Prostate gland (tissue), 2 donors: ENCODE data around the gene AFF2. TPM values are rescaled to one million over a fixed set of nuclear protein-coding genes. Genes with fewer than 3 reads are reported as not detected.

Experiments used
- DNase-seq: peaks from one replicate; pipeline ENCODE4 v3.0.0-alpha.2; 2019; ENCODE audit warnings: low spot score
- H3K27ac ChIP-seq, 2 donors: fragments of 200-600 bp; sonication (generic); 2 replicates each; pipeline ENCODE4 v1.5.1; 2017 to 2019
- H3K27me3 ChIP-seq: fragments of 200-600 bp; sonication (generic); replicated peaks from 2 replicates; pipeline ENCODE4 v1.5.1; 2019; ENCODE audit not compliant: insufficient read depth
- H3K36me3 ChIP-seq, 2 donors: fragments of 200-600 bp; sonication (generic); 1 replicate in 1 of 2; 2 replicates in 1 of 2; pipeline versions ENCODE4 v1.5.1 to v1.8.1; 2017 to 2019
- H3K4me1 ChIP-seq: fragments of 200-600 bp; sonication (generic); replicated peaks from 2 replicates; pipeline ENCODE4 v1.5.1; 2019
- H3K4me3 ChIP-seq, 2 donors: fragments of 200-600 bp; sonication (generic); 2 replicates each; pipeline ENCODE4 v1.5.1; 2017 to 2019
- H3K9me3 ChIP-seq: fragments of 200-600 bp; sonication (generic); 2 replicates; pipeline ENCODE4 v1.5.1; 2017
- POLR2A ChIP-seq: fragments of 450-650 bp; IDR thresholded peaks from one replicate; pipeline ENCODE4 v1.6.1; 2016; ENCODE audit warnings: antibody characterized with exemption, mild to moderate bottlenecking
- POLR2AphosphoS5 ChIP-seq: sonication (generic); formaldehyde crosslinking; IDR thresholded peaks from one replicate; pipeline ENCODE4 v1.6.1; 2017; ENCODE audit warnings: antibody characterized with exemption
- WGBS: methylation state at CpG from one replicate; pipeline ENCODE4 v1.1.5; 2018; 5-methylcytosine and 5-hydroxymethylcytosine counted together
- intact Hi-C: fragments of 100-400 bp; cut with DNase I; formaldehyde crosslinking; loops from one replicate; pipeline ENCODE4 v1.14.2; 2022
- total RNA-seq, 2 donors: library from RNA; depleted of rRNA; stranded (reverse); fragments of >200 nt; gene quantifications; one replicate each; pipeline ENCODE4 v1.1.0, GENCODE V29; 2016
- TF ChIP-seq, protein P1 (sequence below), 4 experiments: fragments of 200-600 bp in 2 of 4; fragments of 450-650 bp in 2 of 4; sonication (generic) in 2 of 4; IDR thresholded peaks; 1 replicate in 3 of 4; 2 replicates in 1 of 4; pipeline ENCODE4 v1.5.1; 2016 to 2019; ENCODE audit warnings: antibody characterized with exemption in 4 of 4, mild to moderate bottlenecking in 2 of 4, moderate library complexity in 2 of 4

AFF2 gene
- total RNA-seq, 2 donors from 2014 or later, result 0.27 to 22.2 TPM

DNA sequence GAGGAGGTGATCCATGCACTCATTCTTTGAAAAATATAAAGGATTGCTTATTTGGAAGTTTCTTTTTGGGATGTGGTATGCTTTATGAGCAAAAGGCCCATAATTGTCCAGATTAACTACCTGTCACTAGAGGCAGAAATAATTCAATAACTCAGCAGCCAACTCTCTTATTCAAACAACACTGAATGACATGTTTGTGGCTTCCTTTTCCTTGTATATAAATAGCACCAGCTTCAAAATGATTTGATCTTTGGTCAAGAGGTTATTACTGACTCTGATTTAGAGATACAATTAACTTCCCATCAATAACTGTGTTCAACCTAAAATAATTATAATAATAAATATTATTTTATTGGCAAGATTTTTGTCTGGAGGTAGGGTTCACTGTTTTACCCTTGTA is 232.3 kb downstream of the AFF2 start:
- Histone ChIP-seq H3K36me3 (no peaks in the 10 kb centered on the region), H3K4me1 (no peaks in the 10 kb centered on the region), H3K27ac (no peak overlapping the region), H3K27me3 (no peaks in the 10 kb centered on the region), H3K9me3 (no peaks in the 10 kb centered on the region), H3K4me3 (no peak overlapping the region)
- TF ChIP-seq, protein P1, sequence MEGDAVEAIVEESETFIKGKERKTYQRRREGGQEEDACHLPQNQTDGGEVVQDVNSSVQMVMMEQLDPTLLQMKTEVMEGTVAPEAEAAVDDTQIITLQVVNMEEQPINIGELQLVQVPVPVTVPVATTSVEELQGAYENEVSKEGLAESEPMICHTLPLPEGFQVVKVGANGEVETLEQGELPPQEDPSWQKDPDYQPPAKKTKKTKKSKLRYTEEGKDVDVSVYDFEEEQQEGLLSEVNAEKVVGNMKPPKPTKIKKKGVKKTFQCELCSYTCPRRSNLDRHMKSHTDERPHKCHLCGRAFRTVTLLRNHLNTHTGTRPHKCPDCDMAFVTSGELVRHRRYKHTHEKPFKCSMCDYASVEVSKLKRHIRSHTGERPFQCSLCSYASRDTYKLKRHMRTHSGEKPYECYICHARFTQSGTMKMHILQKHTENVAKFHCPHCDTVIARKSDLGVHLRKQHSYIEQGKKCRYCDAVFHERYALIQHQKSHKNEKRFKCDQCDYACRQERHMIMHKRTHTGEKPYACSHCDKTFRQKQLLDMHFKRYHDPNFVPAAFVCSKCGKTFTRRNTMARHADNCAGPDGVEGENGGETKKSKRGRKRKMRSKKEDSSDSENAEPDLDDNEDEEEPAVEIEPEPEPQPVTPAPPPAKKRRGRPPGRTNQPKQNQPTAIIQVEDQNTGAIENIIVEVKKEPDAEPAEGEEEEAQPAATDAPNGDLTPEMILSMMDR (IDR thresholded peaks at IDR 0.05), result no peak
- no peak for TF ChIP-seq POLR2A
- TF ChIP-seq POLR2AphosphoS5, result no peak
- intact Hi-C loops, result no loop called here
- DNase-seq, result no peak

DNA sequence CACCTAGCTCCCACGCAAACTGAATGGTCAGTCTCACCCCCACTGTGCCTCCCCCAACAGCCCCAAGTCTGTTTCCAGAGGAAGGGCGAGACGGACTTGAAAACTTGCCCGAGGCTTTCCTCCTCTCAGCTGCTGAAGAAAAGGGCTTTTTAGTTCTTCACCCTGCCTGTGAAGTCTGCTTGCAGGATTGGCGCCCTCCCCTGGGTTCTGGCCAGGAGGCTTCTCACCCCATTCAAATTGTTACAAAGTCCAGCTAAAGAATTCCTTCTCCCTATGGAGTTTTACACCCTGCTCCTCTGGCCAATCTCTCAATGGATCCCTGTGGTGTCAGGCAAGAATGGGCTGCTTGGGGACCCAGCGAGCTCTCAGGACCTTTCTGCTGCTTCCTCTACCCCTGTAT is 241.0 kb downstream of the AFF2 start:
- intact Hi-C loops, result no loop called here
- H3K4me3 ChIP-seq, result no peak overlapping the region
- TF ChIP-seq POLR2AphosphoS5 (no peak), POLR2A (no peak)
- TF ChIP-seq, protein P1 (IDR thresholded peaks at IDR 0.05), result no peak
- no peaks in the 10 kb centered on the region for H3K27me3 ChIP-seq
- no peak overlapping the region for H3K27ac ChIP-seq
- H3K9me3 ChIP-seq, result no peaks in the 10 kb centered on the region
- H3K4me1 ChIP-seq, result no peaks in the 10 kb centered on the region
- DNase-seq, result no peak
- no peaks in the 10 kb centered on the region for H3K36me3 ChIP-seq
- 62% methylated on average over 6 of the region's 6 CpGs for WGBS

DNA sequence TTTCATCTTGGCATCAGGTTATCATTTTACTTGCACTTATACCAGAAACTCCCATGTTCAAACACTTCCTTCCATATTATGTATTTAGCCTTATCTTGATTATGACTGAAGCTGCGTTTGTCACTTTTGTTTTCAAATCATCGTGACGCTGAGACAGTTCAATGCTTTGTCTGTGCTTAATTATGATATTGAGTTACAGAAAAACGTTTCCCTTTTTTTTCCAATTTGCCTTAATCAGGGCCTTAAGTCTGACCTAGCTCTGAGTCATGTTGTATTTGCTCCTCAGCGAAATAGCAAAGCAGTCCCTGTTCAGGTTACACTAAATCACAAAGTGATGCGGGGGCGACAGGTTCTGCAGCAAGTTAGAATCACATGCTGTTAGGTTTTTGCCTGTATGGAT is 254.7 kb downstream of the AFF2 start:
- Histone ChIP-seq H3K27ac (no peak overlapping the region), H3K9me3 (no peaks in the 10 kb centered on the region), H3K4me3 (no peak overlapping the region), H3K36me3 (no peaks in the 10 kb centered on the region), H3K27me3 (no peaks in the 10 kb centered on the region), H3K4me1 (no peaks in the 10 kb centered on the region)
- TF ChIP-seq, protein P1 (IDR thresholded peaks at IDR 0.05), result no peak
- 48% methylated on average over 7 of the region's 7 CpGs for WGBS
- no peak for DNase-seq
- intact Hi-C loops, result no loop called here

DNA sequence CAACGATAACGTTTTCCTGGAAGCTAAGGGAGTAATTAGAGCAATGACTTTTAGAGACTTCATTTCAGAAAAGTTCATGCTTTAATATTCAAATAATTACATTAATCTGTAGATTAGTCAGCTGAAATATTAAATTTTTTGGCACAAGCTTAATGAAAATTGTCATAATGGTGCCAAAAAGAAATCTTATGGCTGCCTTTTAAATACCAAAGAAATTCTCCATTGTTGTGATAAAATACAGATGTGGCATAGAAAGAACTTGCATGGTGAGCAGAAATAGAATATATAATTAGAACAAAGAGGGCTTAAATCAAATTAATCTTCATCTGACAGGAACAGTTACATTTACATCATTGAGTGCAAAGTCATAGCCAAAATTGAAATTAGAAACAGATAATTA is 263.5 kb downstream of the AFF2 start:
- intact Hi-C loops, result no loop called here
- H3K36me3 ChIP-seq, result no peaks in the 10 kb centered on the region
- no peaks in the 10 kb centered on the region for H3K9me3 ChIP-seq
- no peak overlapping the region for H3K4me3 ChIP-seq
- no peak for DNase-seq
- no peak overlapping the region for H3K27ac ChIP-seq
- no peaks in the 10 kb centered on the region for H3K27me3 ChIP-seq
- 53% methylated on average over 2 of the region's 2 CpGs for WGBS
- no peaks in the 10 kb centered on the region for H3K4me1 ChIP-seq
- TF ChIP-seq, protein P1 (IDR thresholded peaks at IDR 0.05), result no peak
- TF ChIP-seq POLR2A (no peak), POLR2AphosphoS5 (no peak)

DNA sequence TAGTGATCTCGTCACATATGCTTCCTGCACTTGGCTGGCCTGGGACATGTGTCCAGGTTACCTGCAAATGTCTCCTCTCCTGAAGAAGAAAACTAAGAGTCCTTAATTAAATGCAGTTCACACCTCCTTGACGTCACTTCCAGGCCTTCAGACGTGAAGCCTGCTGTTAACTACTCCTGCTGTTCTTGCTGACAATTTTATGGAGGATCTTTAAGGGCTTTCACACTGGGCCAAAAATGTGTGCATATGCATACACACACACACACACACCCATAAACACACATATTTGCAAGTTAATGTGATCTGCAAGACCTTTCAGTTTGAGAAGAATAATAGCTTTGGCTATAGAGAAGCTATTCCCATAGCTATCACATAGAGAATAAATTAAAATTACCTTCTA is 267.9 kb downstream of the AFF2 start:
- TF ChIP-seq POLR2A, result no peak
- TF ChIP-seq, protein P1 (IDR thresholded peaks at IDR 0.05), result no peak
- no peak for TF ChIP-seq POLR2AphosphoS5
- H3K9me3 ChIP-seq, result no peaks in the 10 kb centered on the region
- no peaks in the 10 kb centered on the region for H3K4me1 ChIP-seq
- DNase-seq, result no peak
- 68% methylated on average over 3 of the region's 3 CpGs for WGBS
- H3K27me3 ChIP-seq, result no peaks in the 10 kb centered on the region
- intact Hi-C loops, result no loop called here
- no peak overlapping the region for H3K27ac ChIP-seq
- no peaks in the 10 kb centered on the region for H3K36me3 ChIP-seq
- no peak overlapping the region for H3K4me3 ChIP-seq
